DMS53 (cell line): Measurements from ENCODE around the gene PIBF1.
A peak's percentile ranks its signal among the peaks of the same experiment; 100 is the strongest.
"Not testable (repeated sequence)": the region's sequence is repeated elsewhere in the genome, so short reads cannot be mapped to it uniquely, and the experiment has no call there.

ENCODE experiments used
- DNase-seq: peaks from one replicate; lab custom pipeline; 2025; lab: John Stamatoyannopoulos, UW

The PIBF1 gene

DNA sequence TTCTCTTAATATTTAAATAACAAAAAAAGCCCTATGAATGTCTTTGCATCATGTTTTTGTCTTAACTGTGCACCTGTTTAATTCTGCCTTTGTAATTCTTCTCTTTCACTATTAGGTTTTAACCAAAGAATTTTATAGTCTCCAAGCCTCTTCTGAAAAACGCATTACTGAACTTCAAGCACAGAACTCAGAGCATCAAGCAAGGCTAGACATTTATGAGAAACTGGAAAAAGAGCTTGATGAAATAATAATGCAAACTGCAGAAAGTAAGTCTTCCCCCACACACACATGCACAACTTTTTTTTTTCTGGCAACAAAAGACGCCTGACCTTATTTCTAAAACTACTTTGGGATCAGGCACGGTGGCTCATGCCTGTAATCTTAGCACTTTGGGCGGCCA lies 126.5 kb downstream of the PIBF1 start:
- DNase-seq, result no peak

DNA sequence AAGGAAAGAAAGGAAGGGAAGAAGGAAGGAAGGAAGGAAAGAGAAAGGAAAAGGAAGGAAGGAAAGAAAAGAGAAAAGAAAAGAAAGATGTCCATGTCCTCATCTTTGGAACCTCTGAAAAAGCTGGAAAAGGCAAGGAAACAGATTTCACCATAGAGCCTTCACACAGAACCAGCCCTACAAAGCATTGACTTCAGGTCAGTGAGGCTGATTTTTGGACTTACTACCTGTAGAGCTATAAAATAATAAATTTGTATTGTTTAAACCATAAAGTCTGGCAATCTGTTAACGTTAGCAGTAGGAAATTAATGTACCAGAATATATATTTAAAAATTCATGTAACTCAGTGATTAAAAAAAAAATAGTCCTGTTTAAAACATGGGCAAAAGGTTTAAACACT lies 130.0 kb downstream of the PIBF1 start:
- no peak for DNase-seq

DNA sequence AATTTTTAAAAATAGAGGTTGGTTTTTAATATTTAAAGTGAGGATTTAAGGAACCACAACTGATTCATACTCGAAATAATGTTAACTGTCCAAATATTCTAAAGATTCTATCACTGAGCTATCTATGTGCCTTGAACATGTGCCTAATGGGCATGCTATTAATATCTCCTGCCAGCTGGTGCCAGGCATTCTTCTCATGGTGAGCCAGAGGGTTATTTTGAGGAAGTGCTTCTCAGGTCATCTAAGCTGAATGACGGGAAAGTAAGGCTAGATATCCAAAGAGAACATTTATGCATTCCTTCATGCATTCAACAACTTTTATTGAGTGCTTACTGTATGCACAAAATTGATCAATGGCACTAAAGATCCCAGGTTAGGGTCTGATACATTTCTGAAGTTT lies 138.2 kb downstream of the PIBF1 start:
- DNase-seq, result no peak

DNA sequence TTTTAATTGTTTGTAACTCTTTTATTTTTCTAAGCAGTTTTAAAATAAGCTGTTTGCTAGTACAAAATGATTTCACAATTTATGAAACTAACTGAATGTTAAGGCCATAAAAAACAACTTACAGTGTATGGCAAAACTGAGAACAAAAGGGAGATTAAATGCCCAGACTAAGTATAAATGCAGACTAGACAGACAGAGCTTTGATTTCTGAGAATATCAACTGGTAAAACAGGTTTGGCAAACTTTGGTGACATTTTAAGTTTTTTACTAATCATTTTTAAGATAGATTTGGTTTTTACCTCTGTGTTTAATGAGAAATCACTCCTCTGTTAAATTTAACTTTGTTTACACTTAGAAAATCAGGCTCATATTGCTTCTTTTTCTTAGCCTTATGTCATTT lies 149.4 kb downstream of the PIBF1 start:
- DNase-seq, result no peak

DNA sequence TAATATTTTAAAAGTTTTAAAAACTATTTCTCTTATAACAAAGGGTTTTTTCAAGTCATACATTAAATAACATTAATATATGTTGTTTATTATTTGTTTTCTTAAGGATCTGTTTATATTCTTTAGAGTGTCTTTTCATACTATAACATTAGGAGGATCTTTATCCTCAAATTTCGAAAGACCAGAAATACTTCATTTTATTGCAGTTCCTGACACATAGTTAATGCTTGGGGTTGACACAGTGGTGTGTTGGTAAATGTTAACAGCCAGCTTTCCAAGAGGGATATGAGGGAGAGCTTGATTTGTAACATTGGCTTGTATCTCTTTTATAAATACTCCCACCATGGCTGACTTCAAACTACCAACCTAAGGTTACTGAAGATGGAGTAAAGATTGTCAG lies 150.3 kb downstream of the PIBF1 start:
- DNase-seq, result no peak

DNA sequence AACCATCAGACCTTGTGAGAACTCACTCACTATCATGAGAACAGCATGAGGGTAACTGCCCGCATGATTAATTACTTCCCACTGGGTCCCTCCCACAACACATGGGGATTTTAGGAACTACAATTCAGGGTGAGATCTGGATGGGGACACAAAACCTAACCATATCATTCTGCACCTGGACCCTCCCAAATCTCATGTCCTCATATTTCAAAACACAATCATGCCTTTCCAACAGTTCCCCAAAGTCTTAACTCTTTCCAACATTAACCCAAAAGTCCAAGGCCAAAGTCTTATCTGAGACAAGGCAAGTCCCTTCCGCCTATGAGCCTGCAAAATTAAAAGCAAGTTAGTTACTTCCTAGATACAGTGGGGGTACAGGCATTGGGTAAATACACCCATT lies 164.3 kb downstream of the PIBF1 start:
- DNase-seq, result not testable (repeated sequence)

DNA sequence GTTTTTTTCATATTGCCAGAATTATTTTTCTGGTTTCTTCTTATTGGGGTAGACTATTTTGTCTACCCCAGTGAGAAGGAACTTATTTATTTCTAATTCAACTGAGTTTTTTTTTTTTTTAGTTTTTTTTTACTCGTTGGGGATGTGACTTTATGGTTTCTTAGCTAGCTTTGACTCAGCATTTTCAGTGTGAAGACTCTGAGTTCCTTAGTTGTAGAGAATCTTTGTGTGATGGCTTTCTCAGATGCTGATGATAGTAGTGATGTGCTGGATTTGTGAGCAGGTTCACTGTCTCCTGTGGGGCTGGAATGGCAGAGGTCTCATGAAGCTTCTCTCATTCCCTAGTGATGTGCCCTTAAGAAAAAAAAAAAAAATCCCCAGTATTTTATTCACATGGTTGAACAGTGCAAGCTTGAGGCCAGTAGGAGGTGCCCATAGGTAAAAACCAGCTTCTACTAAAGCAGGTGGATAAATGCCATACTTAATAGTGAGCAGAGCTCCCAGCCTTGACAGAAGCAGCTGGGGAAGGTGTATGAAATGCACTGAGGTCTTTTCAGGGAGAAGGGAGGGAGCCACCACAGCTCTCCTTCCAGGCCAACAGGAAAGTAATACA lies 170.7 kb downstream of the PIBF1 start:
- peak; percentile 28 for DNase-seq

DNA sequence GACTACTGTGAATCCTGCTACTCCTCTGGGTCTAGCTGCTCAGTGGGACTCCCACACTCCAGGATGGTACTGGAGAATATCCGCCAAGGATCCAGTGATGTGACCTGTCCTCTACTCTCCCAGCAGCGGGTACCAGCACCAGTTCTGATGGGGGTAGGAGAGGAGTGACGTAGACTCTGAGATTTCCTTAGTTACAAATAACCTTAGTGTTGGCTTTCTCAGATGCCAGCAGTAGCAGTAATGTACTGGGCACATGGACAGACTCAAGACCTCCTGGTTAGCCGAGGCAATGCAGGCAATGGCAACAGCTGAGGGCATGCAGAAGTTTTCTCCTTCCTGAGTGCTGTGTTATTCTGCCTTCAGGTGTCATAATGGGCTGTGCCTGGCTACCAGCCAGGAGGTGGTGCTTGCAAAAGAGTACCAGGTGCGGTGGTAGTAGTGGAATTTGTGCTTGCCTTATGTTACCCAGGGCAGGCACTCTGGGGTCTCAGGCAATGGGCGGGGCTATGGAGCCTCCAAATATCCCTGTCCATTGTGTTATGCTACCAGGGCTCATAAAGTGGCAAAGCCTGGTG lies 171.5 kb downstream of the PIBF1 start:
- DNase-seq, result peak; percentile 3

DNA sequence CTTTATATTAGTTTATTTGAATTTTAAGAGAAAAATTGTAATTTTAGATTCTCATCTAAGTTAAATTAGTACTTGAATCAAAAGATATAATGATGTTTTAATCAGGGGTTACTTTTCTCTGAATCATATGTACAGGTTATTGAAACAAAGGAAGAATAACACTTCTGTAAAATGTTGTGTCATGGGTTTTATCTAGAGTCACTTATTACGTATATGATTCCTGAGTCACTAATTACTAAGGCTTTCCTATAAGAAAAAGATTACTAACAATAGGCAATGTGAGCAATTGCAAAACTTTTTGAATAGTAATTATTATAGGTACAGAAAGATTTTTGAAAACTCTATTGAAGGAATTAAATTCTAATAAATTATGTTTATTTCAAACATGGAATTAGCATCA lies 177.7 kb downstream of the PIBF1 start:
- DNase-seq, result peak; percentile 16

DNA sequence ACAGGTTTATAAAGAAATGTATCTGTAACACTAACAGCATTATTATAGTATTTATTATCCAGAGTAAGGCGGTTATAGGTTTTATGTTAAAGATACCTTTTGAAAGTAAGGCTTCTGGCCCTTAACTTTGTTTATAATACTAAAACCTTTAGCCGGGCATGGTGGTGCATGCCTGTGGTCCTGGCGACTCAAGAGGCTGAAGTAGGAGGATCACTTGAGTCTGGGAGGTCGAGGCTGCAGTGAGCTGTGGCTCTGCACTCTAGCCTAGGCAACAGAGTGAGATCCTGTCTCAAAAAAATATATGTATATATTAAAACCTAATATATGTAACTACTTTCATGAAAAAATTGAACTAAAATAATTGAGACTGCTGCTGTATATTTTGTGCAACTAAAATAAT lies 178.2 kb downstream of the PIBF1 start:
- DNase-seq, result peak; percentile 33

DNA sequence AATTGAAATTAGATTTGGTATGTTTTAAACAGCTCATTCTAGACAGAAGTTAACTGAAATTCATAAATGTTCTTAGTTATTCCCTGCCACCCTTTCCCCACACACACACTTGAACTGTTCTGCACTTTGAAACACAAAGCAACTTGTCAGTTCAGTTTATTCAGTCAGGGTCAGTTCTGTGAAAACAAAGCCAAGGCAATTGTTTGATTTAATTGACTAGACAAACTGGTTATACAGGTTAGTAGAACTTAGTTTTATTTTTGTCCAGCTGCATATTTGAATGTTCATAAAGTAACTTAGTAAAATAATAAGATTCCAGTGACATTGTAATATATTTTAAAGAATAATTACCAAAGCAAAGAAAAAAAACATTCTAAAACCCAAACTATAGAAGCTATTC lies 178.6 kb downstream of the PIBF1 start:
- DNase-seq, result peak; percentile 86

DNA sequence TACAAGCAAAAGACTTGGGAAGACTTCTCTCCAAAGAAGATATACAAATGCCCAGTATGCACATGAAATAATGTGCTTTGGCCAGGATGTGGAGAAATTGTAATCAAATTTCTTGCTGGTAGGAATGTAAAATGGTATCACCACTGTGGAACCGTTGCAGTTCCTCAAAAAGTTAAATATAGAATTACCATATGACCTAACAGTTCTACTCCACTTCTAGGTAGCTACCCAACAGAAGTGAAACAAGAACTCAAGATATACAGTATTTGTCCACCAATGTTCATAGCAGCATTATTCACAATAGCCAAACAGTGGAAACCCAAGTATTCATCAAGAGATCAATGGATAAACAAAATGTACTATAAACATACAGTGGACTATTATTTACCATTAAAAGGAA lies 181.8 kb downstream of the PIBF1 start:
- no peak for DNase-seq

DNA sequence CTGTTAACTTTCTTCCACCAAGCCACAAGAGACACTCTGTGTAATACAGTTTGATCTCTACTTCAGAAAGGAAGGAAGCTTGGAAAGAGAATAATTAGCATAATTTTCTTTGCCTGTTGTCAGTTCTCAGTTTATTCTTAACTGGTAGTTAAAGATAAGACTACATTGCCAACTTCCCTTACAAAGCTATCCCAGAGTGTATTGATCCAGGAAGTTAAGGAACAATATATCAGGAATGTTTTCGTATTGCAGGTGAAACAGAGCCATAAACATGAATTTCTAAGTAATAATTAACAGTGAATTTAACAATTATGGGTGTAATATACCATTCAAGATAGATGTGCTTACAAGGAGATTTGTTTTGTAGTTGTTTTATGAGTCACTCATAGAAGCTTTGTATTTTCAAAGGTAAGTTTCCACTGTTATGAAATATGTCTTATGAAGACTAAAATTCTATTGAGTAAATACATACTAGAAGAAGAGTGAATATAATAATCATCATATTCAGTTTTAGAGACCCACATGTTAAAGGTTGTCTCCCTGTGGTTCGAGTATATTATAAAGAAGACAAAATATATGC lies 188.5 kb downstream of the PIBF1 start:
- DNase-seq, result no peak

DNA sequence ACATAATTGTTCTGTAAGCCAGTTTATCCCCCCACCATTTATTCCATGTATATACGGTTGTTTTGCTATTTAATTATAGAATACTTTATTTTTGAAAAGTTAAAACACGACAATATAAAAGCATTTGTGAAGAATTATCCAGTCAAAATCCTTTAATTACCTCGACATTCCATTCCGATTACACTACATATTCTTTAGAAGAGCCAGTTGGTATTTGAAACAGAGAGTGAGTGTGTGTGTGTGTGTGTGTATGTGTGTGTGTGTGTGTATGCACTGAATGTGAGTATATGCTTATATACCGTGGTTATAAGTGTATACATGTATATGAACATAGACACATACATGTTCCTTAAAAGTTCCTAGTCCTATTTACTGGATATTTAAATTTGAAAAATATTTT lies 189.0 kb downstream of the PIBF1 start:
- no peak for DNase-seq

DNA sequence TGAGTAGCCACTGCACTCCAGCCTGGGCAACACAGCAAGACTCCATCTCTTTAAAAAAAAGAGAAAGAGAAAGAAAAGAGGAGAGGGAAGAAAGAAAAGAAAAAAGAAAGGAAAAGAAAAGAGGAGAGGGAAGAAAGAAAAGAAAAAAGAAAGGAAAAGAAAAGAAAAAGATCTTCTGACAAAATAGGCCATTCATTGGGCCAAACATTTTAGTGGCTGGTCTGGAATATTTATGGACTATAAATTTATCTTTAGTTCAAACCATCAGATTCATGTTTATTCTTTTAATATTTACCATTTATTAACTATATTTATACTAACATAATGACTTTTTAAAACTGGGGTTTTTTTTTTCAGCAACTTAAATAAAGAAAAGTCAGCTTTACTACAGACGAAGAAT lies 191.3 kb downstream of the PIBF1 start:
- DNase-seq, result no peak

DNA sequence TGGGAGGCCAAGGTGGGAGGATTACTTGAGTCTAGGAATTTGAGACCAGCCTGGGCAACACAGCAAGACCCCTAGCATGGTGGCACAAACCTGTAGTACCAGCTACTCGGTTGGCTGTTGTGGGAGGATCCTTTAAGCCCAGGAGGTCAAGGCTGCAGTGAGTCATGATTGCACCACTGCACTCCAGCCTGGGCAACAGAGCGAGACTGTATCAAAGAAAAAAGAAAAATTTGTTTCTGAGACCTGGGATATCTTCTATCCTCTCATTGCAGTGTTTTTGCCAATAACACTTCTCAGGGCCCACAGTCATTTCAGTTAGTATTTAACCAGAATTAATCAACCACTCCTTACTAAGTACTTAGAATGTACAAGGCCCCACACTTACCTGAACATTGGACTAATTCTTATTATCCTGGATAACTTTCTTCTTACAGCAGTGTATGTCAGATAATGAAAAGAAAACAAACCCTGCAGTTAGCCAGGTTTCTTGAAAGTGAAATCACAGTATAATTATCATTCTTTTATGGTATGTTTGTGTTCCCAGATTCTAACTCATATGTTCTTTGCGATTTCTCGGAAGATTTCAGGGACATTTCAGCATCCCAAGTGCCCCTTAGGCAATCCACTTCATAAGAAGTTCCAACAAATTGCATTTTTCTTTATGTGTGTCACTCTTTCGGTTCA lies 201.3 kb downstream of the PIBF1 start:
- peak; percentile 0 for DNase-seq

DNA sequence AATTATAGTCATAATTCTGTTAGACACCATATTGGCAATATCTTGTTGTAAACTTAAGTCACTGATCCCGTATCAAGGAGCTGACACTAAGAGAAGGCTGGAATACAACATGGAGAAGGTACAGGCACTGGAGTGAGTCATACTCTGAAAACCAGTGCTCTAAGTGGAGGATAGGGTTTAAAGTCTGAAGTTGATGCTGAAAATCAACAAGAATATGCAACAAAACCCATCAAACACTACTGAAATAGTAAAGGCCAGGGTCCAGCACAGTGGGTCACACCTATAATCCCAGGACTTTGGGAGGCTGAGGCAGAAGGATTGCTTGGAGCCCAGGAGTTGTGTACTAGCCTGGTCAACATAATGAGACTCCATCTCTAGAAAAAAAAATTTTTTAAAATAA lies 203.7 kb downstream of the PIBF1 start:
- DNase-seq, result no peak

DNA sequence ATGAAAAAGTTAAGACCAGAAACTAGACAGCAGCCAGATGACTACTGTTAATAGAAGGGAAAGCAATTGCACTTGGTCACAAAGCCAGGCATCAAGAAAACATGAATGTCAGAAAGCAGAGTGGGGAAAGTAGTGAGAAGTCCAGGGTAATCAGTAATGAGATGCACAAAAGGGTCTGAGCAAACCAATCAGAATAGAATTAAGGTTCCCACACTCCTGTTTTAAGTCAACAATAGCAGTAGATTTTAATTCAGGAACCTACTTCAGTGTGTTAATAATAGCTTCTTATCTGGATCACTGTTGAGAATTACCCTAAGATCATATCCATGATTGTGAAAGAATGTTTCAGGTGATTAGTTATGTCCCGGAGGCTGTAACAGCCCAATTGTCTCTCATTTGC lies 204.3 kb downstream of the PIBF1 start:
- DNase-seq, result no peak

DNA sequence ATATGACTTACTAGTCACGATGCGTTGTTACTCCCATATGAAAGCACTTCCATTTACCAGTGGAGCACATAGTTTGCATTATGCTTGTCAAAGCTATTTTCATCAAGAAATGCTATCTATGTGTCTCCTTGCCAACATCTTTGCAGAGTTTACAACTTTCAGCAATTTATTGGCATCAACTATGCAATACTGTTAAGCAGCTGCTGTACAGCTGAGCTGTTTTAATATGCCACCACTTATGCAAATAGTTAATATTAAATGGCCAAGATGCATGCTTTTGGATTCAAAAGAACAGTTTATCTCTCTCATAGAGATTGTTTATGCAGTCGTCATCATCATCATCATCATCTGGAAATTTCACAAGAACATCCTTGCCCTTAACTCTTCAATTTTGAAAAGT lies 209.0 kb downstream of the PIBF1 start:
- DNase-seq, result no peak

DNA sequence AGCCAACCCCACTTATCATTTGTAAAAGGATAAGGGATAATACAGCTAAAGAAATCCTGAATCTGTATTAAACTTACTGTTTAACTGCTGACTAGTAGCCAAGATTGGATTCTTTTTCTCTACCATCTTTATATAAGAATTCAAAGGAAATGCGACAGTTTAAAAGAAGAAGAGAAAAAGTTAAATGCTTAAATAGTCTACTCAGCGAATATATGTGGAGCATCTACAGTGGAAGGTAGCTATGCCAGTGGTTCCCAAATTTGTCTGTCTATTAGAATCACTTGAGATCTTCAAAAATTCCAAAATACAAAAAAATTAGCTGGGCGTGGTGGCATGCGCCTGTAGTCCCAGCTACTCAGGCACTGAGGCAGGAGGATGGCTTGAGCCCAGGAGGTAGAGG lies 216.1 kb downstream of the PIBF1 start:
- DNase-seq, result no peak

DNA sequence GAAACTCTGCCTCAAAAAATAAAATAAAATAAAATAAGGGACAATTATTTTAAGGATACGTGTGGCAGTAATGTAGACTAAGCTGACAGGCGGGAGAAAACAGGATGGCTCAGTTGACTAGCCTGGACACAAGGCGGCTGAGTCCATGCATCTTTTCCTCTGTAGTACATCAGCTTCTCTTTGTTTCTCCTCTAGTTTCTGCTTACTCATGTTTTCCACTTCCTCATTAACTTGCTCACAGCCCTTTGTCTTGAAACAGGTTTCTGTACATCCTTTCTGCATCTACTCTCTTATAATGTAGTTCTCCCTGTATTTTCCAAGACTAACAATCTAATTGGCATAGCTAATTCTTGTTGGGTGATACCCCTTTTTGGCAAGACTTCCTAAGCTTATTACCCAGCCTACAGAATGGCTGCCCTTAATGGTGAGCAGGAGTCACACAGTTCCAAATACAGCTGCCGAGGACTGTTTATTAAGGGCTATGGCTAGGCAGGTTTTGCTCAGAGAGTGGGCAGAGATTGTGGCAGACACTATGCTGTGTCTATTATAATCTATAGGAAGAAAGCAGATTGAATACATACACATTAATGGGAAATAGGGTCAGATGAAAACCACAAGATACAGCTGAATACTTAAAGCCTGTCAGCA lies 218.2 kb downstream of the PIBF1 start:
- DNase-seq, result peak; percentile 12

DNA sequence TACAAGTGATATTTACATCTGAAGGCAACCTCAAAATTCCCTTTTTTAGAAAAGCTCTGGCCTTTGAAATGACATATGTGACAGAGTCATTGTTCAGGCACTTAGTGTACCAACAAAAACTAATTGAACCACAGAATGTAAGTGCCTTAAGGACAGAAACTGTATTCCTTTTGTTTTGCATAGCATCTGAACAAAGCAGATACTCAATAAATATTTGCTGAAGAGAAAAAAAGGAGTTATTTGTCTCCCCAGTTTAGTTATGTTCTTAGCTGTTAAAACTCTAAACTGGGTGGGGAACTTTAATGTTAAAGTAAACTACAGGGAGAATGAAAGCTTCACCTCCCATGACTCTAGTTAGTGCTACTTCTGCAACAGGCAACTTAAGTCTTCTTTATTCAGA lies 220.0 kb downstream of the PIBF1 start:
- no peak for DNase-seq

DNA sequence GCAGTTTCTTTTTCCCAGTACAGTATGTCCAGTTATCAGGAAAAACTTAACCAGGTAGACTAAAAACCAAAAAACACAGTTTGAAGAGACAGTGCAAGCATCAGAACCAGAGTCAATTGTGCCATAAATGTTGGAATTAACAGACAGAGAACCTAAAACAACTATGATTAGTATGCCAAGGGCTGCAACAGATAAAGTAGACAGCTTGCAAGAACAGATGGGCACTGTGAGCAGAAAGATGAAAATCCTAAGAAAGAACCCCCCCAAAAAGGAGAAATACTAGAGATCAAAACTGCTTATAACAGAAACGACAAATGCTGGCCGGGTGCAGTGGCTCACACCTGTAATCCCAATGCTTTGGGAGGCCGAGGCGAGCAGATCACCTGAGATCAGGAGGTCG lies 229.8 kb downstream of the PIBF1 start:
- no peak for DNase-seq
